Activated CD8-positive, alpha-beta T cell treated with anti-CD3 and anti-CD28 coated beads for 36 hours (primary cell): ENCODE measurements around the gene SCN4A. TPM values are rescaled to one million over a fixed set of nuclear protein-coding genes. Genes with fewer than 3 reads are reported as not detected.
"Not testable (repeated sequence)": the region's sequence is repeated elsewhere in the genome, so short reads cannot be mapped to it uniquely, and the experiment has no call there.

Experiments used
- ATAC-seq: fragments of 200-7000 bp; cut with Tn5 transposase; one replicate; pipeline ENCODE4 v1.10.0; 2021; ENCODE audit warnings: mild to moderate bottlenecking, moderate library complexity
- CTCF ChIA-PET: fragments of 350-600 bp; sonication (Branson Sonifier 250); formaldehyde crosslinking; loops from one replicate; lab custom pipeline; 2021; ENCODE audit warnings: antibody characterized with exemption; lab: Charles Lee
- POLR2A ChIA-PET: fragments of 350-600 bp; sonication (Branson Sonifier 250); formaldehyde crosslinking; loops from one replicate; lab custom pipeline; 2021; ENCODE audit warnings: antibody characterized with exemption; lab: Charles Lee
- DNase-seq: peaks from one replicate; pipeline ENCODE4 v3.0.0-alpha.2; 2020
- H3K27ac Mint-ChIP-seq: one replicate; pipeline ENCODE4 v1.8.0; 2021; ENCODE audit warnings: mild to moderate bottlenecking, mixed read lengths
- H3K27me3 Mint-ChIP-seq: one replicate; pipeline ENCODE4 v1.8.0; 2021; ENCODE audit warnings: mixed read lengths
- H3K36me3 Mint-ChIP-seq: one replicate; pipeline ENCODE4 v1.8.0; 2021; ENCODE audit warnings: low read depth, mixed read lengths
- H3K4me1 Mint-ChIP-seq: one replicate; pipeline ENCODE4 v1.8.0; 2021; ENCODE audit warnings: low read depth, mixed read lengths
- H3K4me3 Mint-ChIP-seq: one replicate; pipeline ENCODE4 v1.8.0; 2021; ENCODE audit warnings: mild to moderate bottlenecking, moderate library complexity, mixed read lengths
- H3K9me3 Mint-ChIP-seq: one replicate; pipeline ENCODE4 v1.8.0; 2021; ENCODE audit warnings: mixed read lengths
- CTCF ChIP-seq: fragments of 200-600 bp; IDR thresholded peaks from one replicate; pipeline ENCODE4 v1.8.0; 2022; ENCODE audit warnings: antibody characterized with exemption, mild to moderate bottlenecking
- intact Hi-C: fragments of 100-400 bp; cut with micrococcal nuclease; formaldehyde crosslinking; loops from one replicate; pipeline ENCODE4 v1.10.0; 2022
- total RNA-seq, 2 experiments: library from RNA; stranded (reverse); gene quantifications; one replicate each; pipeline ENCODE4 v1.2.3, GENCODE V29; 2021

The SCN4A gene
- total RNA-seq, 2 experiments from 2014 or later, result 0.20 to 0.23 TPM

GRCh38 chr17:63892316-63893037, 80.2 kb downstream of the SCN4A start:
- intact Hi-C loops, H3K27me3 Mint-ChIP-seq, H3K36me3 Mint-ChIP-seq, H3K27ac Mint-ChIP-seq, POLR2A ChIA-PET, DNase-seq, ATAC-seq, H3K9me3 Mint-ChIP-seq, H3K4me3 Mint-ChIP-seq, H3K4me1 Mint-ChIP-seq: not testable (repeated sequence)
- CTCF ChIA-PET, result interaction anchor here (0.9 to 7.6 kb wide), 2 partner anchors 12 to 242 kb away, joined by 3 to 82 read pairs; no protein-coding TSS in a partner anchor

GRCh38 chr17:63889026-63889848, 83.5 kb downstream of the SCN4A start:
- peak; percentile 74 for ATAC-seq
- H3K27ac Mint-ChIP-seq, H3K4me3 Mint-ChIP-seq, H3K4me1 Mint-ChIP-seq, intact Hi-C loops, H3K9me3 Mint-ChIP-seq, H3K27me3 Mint-ChIP-seq, H3K36me3 Mint-ChIP-seq: not testable (repeated sequence)
- DNase-seq, result peak; percentile 24
- ChIA-PET POLR2A (interaction anchor here (1.0 kb wide), 1 partner anchor 13 kb away, joined by 3 read pairs; no protein-coding TSS in a partner anchor), CTCF (interaction anchor here (0.7 to 7.6 kb wide), 18 partner anchors 8 to 229 kb away, joined by 3 to 82 read pairs (median 4); partner anchors contain the start of genes CSHL1 and GH1)
- peak; percentile 59 for TF ChIP-seq CTCF

Other genes starting within 250 kb of the SCN4A start
- 10 to 100 TPM; 44.8 to 48.8 TPM for gene STRADA, start 231.1 kb downstream of the SCN4A start, total RNA-seq
- gene CCDC47, start 199.3 kb downstream of the SCN4A start, total RNA-seq, result 10 to 100 TPM; 63.0 to 64.4 TPM
- 10 to 100 TPM; 91.9 to 96.0 TPM for gene DDX42, start 198.7 kb downstream of the SCN4A start, total RNA-seq
- 100 to 1,000 TPM; 155 to 157 TPM for gene PSMC5, start 145.5 kb downstream of the SCN4A start, total RNA-seq
- 10 to 100 TPM; 58.3 to 60.9 TPM for gene FTSJ3, start 145.3 kb downstream of the SCN4A start, total RNA-seq
- 100 to 1,000 TPM in 1 of 2 experiments, 10 to 100 TPM in 1; 99.4 to 103 TPM for gene SMARCD2, start 130.2 kb downstream of the SCN4A start, total RNA-seq
- not detected for gene CSH2, start 99.2 kb downstream of the SCN4A start, total RNA-seq
- gene GH2, start 91.0 kb downstream of the SCN4A start, total RNA-seq, result not detected
- not detected for gene CSH1, start 76.3 kb downstream of the SCN4A start, total RNA-seq
- not detected for gene CSHL1, start 61.7 kb downstream of the SCN4A start, total RNA-seq
- not detected for gene GH1, start 54.1 kb downstream of the SCN4A start, total RNA-seq
- gene CD79B, start 40.6 kb downstream of the SCN4A start, total RNA-seq, result 10 to 100 TPM; 28.4 to 31.6 TPM
- 1 to 10 TPM in 1 of 2 experiments, under 1 TPM in 1; 0.74 to 2.5 TPM for gene PRR29, start 25.4 kb upstream of the SCN4A start, total RNA-seq
- gene ICAM2, start 47.7 kb upstream of the SCN4A start, total RNA-seq, result 10 to 100 TPM; 53.3 to 53.7 TPM
- 10 to 100 TPM; 19.2 to 23.6 TPM for gene ERN1, start 157.2 kb upstream of the SCN4A start, total RNA-seq